NCI-H345 treated with DMSO at 0.1 percent for 48 hours (cell line): ENCODE measurements around the gene TRIM60.
"Not testable (repeated sequence)": the region's sequence is repeated elsewhere in the genome, so short reads cannot be mapped to it uniquely, and the experiment has no call there.

ENCODE experiments used
- DNase-seq: peaks from one replicate; lab custom pipeline; 2025; ENCODE audit not compliant: unreplicated experiment; lab: John Stamatoyannopoulos, UW

TRIM60 gene

DNA sequence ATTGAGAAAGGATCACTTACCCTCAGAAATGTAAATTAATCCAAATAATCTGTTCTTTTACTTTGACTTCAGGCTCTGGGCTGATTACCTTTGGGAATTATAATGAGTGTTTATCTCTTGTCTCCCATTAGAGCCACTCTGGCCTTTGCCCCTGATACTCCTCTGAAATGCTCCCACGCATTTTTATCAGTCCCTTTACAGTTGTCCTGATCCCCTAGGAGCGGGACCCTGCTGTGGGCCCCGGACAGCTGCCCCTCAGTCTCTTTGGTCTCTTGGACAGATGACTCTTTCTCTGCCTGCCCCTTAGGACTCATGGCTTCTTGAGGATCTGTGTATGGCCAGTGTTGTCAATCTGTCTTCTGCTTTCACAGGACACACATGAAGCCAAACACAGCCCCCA is 20.8 kb downstream of the TRIM60 start:
- no peak for DNase-seq

DNA sequence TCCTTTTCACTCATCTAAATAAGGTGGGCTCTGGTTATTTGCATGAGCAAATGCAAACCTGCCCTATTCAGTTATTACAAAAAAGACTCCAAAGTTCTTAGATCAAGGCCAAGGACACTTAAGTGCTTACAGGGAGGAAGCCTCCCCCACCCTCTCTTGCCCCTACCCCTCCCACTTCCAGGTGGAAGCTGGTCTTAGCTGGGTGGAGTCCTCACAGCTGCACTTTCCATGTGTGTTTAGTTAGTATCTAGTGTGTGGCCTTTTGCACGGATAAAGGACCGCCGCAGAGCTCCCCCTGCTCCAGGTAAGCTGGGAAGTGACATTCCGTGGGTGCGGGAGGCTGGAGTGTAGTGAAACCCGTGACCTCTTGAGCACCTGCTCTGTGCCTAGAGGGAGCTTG is 21.8 kb downstream of the TRIM60 start, which contains the start of gene TRIM75:
Gene TRIM75, plus strand, starts transcription at position 222 of the 400 bp plus-strand sequence. CDS start 5,282 bp downstream, outside the sequence.
- DNase-seq = no peak

DNA sequence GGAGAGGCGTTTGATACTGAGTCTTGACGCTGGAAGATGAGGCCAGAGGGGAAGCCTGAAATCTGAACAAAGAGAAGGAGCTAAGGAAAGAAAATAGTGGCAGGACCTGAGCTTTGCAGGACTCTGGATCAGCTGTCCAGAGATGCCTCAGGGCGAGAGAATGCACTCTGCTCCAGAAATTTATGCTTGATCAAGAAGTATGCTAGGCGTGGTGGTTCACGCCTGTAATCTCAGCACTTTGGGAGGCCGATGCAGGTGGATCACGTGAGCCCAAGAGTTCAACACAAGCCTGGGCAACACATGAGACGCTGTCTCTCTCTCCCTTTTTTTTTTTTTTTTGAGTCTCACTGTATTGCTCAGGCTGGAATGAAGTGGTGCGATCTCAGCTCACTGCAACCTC is 23.8 kb downstream of the TRIM60 start:
- DNase-seq = no peak

DNA sequence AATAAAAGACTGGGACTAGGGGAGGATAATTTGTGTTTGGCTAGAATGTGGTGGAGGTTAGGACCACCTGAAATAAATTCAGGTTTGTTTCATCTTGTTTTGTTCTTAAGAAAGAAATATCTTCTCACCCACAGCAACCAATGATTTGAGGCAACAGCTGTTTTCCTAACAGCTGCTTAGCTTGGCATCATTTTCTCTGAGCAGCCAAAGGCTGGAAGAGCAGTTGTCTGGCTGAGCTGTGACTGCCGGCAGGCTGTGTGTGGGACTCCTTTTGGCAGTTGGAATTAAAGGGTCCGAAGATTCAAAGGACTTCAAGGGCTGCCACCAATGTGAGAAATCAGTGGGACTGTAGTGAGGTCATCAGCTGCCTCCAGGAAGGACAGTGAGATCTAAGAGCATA is 26.9 kb downstream of the TRIM60 start:
- no peak for DNase-seq

DNA sequence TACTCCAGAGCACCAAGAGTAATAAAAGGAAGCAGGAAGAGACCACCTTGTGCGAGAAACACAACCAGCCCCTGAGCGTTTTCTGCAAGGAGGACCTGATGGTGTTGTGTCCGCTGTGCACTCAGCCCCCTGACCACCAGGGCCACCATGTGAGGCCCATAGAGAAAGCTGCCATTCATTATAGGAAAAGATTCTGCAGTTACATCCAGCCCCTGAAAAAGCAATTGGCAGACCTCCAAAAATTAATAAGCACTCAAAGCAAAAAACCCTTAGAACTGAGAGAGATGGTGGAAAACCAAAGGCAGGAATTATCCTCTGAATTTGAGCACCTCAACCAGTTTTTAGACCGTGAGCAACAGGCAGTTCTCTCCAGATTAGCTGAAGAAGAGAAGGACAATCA is 27.6 kb downstream of the TRIM60 start:
- no peak for DNase-seq

DNA sequence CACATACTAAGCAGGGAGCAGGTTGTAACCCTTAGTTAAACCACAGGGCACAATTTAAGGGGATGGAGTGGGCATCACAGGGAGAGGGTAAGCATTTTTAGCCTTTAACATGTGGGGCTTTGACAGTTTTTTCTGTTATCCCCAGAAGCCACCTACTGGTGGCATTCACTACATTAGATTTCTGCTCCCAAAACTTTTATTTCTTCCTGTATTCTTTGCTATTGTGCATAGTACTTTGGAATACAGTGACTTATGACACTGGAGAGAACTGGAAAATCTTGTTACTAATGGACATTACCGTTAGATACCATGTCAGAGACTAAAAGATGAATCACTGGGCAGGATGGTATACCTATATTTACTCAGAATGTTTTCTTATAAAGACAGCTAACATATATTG is 29.1 kb downstream of the TRIM60 start:
- DNase-seq = no peak

DNA sequence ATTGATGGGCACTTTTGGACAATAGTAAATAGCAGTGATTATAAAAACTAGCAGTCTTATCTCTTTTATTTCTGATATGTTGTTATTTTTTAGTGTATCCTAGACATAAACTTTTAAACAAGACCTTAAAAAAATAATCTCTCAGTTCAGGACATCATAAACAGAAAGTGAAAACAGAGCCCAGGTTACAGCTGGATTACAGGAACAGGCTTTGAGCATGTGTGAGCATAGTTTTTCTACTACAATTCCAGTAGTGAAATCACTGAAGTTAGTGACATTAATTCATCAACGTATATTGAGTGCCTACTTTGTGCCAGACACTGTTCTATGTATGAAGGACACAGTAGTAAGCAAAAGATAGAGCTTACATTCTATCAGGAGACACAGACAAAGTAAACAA is 38.8 kb downstream of the TRIM60 start:
- no peak for DNase-seq

DNA sequence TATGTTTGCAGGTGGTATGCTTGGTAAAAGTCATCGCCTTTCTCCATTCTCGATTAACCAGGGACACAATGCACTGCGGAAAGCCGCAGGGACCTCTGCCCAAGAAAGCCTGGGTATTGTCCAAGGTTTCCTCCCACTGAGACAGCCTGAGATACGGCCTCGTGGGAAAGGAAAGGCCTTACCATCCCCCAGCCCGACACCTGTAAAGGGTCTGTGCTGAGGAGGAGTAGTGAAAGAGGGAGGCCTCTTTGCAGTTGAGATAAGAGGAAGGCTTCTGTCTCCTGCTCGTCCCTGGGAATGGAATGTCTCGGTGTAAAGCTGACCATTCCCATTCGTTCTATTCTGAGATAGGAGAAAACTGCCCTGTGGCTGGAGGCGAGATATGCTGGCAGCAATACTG is 41.5 kb downstream of the TRIM60 start:
- not testable (repeated sequence) for DNase-seq

DNA sequence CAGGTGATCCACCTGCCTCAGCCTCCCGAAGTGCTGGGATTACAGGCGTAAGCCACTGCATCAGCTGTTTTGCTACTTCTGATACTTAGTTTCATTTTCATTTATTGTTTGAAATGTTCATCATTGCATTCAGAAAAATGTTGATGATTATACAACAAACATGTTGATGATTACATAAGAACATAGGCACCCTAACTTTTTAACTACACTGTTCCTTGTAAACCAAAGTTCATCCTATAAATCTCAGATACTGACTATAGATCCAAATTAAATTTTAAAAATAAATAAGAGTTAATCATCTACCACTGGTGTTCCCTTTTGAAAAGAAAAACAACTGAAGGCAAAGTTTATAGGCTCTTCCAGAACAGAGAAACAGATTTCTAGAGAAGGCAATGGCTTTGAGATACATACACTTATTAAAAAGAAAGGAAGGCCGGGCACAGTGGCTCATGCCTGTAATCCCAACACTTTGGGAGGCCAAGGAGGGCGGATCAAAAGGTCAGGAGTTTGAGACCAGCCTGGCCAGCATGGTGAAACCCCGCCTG is 45.3 kb downstream of the TRIM60 start:
- no peak for DNase-seq

DNA sequence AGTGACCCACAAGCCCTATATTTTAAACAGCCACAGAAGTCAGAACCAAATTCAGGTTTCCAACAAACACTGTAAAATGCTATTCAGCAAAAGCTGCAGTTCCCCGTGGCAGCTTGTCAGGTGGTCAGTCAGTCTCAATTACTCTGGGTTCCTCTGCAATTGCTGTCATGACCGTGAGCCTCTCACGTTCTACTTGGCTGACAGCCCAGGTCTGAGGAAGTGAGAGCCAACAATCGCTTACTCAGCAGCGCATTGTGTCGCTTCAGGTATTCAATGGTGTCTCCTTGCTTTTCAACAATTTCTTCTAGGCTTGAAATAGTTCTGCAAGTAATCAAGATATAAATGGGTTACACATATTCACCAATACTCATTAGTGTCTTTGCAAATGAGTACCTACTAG is 47.7 kb downstream of the TRIM60 start:
- DNase-seq = no peak

DNA sequence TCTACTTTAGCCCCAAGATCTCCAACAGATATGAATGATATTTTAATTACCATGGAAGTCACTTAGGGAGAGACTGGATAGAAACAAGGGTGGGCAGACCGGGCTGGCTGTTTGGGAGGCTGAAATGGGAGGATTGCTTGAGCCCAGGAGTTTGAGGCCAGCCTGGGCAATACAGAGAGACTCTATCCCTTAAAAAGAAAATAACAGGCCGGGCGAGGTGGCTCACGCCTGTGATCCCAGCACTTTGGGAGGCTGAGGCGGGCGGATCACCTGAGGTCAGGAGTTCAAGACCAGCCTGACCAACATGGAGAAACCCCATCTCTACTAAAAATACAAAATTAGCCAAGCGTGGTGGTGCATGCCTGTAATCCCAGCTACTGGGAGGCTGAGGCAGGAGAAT is 53.0 kb downstream of the TRIM60 start:
- DNase-seq = not testable (repeated sequence)

DNA sequence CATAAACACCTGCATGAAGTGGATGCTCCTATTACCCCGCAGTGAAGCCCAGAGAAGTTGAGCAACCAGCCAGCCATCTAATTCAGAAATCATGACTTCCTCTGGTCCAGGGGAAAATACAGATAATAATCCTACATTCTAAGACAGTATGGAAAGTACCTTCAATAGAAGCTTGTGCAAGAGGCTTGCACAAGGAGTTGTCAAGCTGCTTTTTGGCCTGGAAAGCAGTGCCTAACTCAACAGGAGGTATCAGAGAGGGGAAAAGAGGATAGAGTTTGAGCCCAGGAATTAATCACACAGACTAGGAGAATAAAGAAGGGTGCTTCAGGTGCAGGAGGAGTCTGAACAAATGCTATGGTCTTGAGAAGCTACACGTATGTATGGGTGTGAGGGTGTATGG is 54.1 kb downstream of the TRIM60 start:
- DNase-seq = no peak

DNA sequence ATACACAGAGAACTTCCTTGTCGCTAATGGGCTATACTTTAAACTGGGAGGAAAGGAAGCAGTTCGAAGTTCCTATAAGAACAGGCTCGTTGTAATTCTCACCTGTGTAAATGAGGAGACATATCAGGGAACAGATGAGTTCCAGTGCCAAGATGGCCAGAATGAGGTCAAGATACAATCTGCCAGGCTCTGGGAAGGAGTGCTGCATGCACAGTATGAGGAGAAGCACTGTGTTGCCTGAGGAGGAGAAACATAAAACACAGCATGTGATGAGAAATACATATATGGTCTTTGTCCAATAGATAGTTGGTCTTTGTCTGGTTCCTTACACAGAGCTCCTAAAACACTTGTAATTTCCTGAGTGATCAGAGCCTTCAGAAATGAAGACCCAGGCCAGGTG is 56.6 kb downstream of the TRIM60 start:
- DNase-seq = no peak
